ENCODE data around the gene KLF7. TPM values are rescaled to one million over a fixed set of nuclear protein-coding genes. Genes with fewer than 3 reads are reported as not detected.

KLF7 gene
- total and polyA plus RNA-seq, 2 donors: 8.5 to 11.0 TPM

DNA sequence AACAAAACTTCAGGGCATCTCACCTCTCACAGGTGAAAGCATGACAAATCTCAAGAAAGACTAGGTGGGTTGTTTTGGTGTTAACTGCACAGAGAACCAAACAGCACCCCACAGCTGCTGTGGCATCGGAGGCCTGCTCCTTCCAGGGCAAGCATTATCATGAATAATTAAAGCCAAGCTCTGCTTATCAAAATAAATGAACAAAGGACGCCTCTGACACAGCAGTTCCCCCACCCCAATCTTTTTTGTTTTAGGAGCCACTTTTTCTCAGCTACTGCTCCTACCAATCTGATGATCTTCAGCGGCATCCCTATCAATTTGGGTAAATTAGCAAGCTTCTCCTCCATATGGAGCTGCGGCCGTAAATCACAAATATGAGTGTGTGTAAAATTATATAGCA is 58.6 kb downstream of the KLF7 start:
- no peak overlapping the region for H3K27ac ChIP-seq (ENCODE audit: low read depth in 1 of 2, low read length in 1 of 2)
- WGBS: 63% methylated on average over 5 of the region's 5 CpGs
- H3K36me3 ChIP-seq (ENCODE audit: control insufficient read depth in 2 of 2, insufficient read depth in 2 of 2, low read length in 1 of 2): peaks cover 18 to 36% of the 10 kb centered on the region in 2 donors

DNA sequence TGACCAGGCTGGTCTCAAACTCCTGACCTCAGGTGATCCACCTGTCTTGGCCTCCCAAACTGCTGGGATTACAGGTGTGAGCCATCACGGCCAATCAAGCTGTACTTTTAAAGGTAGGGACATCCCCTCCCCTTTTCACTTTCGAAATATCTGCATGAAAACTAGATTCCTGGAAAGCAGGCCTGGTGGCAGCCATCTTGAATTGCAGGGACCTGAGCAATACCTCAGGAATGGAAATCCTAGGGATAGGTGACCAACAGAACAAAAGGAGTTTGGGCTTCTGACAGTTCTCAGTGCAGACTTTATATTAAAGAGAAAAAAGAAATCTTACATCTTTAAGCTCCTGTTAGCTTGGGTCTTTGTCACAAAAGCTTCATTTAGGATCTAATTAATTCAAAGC is 62.6 kb downstream of the KLF7 start:
- Histone ChIP-seq H3K4me3 (ENCODE audit: low read length in 2 of 2) (no peak overlapping the region), H3K27ac (ENCODE audit: low read depth in 1 of 2, low read length in 1 of 2) (no peak overlapping the region), H3K4me1 (ENCODE audit: control insufficient read depth in 2 of 2, insufficient read depth in 2 of 2, low read length in 2 of 2) (peaks cover 9 to 16% of the 10 kb centered on the region in 2 donors), H3K36me3 (ENCODE audit: control insufficient read depth in 2 of 2, insufficient read depth in 2 of 2, low read length in 1 of 2) (peaks cover 21 to 27% of the 10 kb centered on the region in 2 donors), H3K27me3 (ENCODE audit: control insufficient read depth in 2 of 2, insufficient read depth in 1 of 2, low read length in 1 of 2) (no peaks in the 10 kb centered on the region), H3K9me3 (ENCODE audit: control insufficient read depth in 2 of 2, insufficient read depth in 1 of 2, low read length in 1 of 2) (no peaks in the 10 kb centered on the region)
- no peak for DNase-seq (ENCODE audit: low read depth in 6 of 9, low spot score in 9 of 9)
- WGBS: 95% methylated on average over 2 of the region's 2 CpGs

More for the DNA sequence above, 58.6 kb downstream of the KLF7 start:
- Histone ChIP-seq H3K27me3 (ENCODE audit: control insufficient read depth in 2 of 2, insufficient read depth in 1 of 2, low read length in 1 of 2) (no peaks in the 10 kb centered on the region), H3K4me1 (ENCODE audit: control insufficient read depth in 2 of 2, insufficient read depth in 2 of 2, low read length in 2 of 2) (peaks cover 9 to 23% of the 10 kb centered on the region in 2 donors), H3K9me3 (ENCODE audit: control insufficient read depth in 2 of 2, insufficient read depth in 1 of 2, low read length in 1 of 2) (no peaks in the 10 kb centered on the region), H3K4me3 (ENCODE audit: low read length in 2 of 2) (no peak overlapping the region)
- DNase-seq (ENCODE audit: low read depth in 6 of 9, low spot score in 9 of 9): no peak

DNA sequence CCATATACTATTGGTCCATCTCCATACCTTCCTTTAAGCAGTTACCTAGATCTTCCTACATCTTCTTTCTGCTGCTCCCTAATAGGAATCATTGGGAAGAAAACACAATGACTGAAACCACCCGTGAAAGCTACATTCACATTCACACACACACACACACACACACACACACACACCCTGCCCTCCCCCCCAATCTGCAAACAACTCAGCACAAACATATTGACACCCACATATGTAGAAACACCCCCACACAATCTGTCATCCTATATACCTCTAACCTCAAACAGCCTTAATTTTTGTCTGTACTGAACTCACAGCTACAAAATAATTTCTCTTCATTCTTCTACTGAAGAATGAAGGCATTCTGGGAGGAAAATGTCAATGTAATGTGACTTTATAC is 63.8 kb downstream of the KLF7 start:
- Histone ChIP-seq H3K4me3 (ENCODE audit: low read length in 2 of 2) (no peak overlapping the region), H3K27ac (ENCODE audit: low read depth in 1 of 2, low read length in 1 of 2) (no peak overlapping the region), H3K36me3 (ENCODE audit: control insufficient read depth in 2 of 2, insufficient read depth in 2 of 2, low read length in 1 of 2) (peaks cover 19 to 27% of the 10 kb centered on the region in 2 donors), H3K4me1 (ENCODE audit: control insufficient read depth in 2 of 2, insufficient read depth in 2 of 2, low read length in 2 of 2) (peaks cover under 1 to 6% of the 10 kb centered on the region in 2 donors), H3K27me3 (ENCODE audit: control insufficient read depth in 2 of 2, insufficient read depth in 1 of 2, low read length in 1 of 2) (no peaks in the 10 kb centered on the region), H3K9me3 (ENCODE audit: control insufficient read depth in 2 of 2, insufficient read depth in 1 of 2, low read length in 1 of 2) (no peaks in the 10 kb centered on the region)
- 91% methylated on average over 1 of the region's 1 CpG for WGBS
- DNase-seq (ENCODE audit: low read depth in 6 of 9, low spot score in 9 of 9): no peak

GRCh38 chr2:207097278-207097677 is 68.5 kb downstream of the KLF7 start:
- Histone ChIP-seq H3K27me3 (ENCODE audit: control insufficient read depth in 2 of 2, insufficient read depth in 1 of 2, low read length in 1 of 2) (no peaks in the 10 kb centered on the region), H3K27ac (ENCODE audit: low read depth in 1 of 2, low read length in 1 of 2) (no peak overlapping the region), H3K4me3 (ENCODE audit: low read length in 2 of 2) (no peak overlapping the region), H3K9me3 (ENCODE audit: control insufficient read depth in 2 of 2, insufficient read depth in 1 of 2, low read length in 1 of 2) (no peaks in the 10 kb centered on the region), H3K4me1 (ENCODE audit: control insufficient read depth in 2 of 2, insufficient read depth in 2 of 2, low read length in 2 of 2) (no peaks in the 10 kb centered on the region), H3K36me3 (ENCODE audit: control insufficient read depth in 2 of 2, insufficient read depth in 2 of 2, low read length in 1 of 2) (peaks cover 7% of the 10 kb centered on the region in 2 donors)
- WGBS: 90% methylated on average over 4 of the region's 4 CpGs
- DNase-seq (ENCODE audit: low read depth in 6 of 9, low spot score in 9 of 9): no peak

DNA sequence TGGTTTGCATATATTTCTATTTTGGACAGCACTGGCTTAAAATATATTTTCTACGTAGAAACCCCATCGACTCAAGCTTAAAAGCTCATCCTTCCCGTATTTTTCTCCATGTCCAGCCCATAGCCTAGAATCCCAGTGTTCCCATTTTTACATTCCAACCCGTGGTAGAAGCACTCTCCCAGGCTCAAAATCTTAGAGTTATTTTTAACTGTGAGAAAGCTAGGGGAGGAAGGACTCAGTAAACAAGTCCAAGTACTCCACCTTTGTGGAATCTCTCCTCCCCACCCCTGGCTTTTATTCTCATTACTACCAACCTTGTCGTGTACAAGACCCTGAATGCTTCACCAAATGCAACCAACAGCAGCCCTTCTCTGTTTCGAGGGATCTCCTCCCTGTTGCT is 69.8 kb downstream of the KLF7 start:
- no peak for DNase-seq (ENCODE audit: low read depth in 6 of 9, low spot score in 9 of 9)
- no peaks in the 10 kb centered on the region for H3K9me3 ChIP-seq (ENCODE audit: control insufficient read depth in 2 of 2, insufficient read depth in 1 of 2, low read length in 1 of 2)
- WGBS: 97% methylated on average over 6 of the region's 6 CpGs
- peaks cover 3% of the 10 kb centered on the region in 2 donors for H3K36me3 ChIP-seq (ENCODE audit: control insufficient read depth in 2 of 2, insufficient read depth in 2 of 2, low read length in 1 of 2)
- no peaks in the 10 kb centered on the region for H3K27me3 ChIP-seq (ENCODE audit: control insufficient read depth in 2 of 2, insufficient read depth in 1 of 2, low read length in 1 of 2)
- no peaks in the 10 kb centered on the region for H3K4me1 ChIP-seq (ENCODE audit: control insufficient read depth in 2 of 2, insufficient read depth in 2 of 2, low read length in 2 of 2)
- no peak overlapping the region for H3K27ac ChIP-seq (ENCODE audit: low read depth in 1 of 2, low read length in 1 of 2)
- H3K4me3 ChIP-seq (ENCODE audit: low read length in 2 of 2): no peak overlapping the region

GRCh38 chr2:207093234-207093633 is 72.5 kb downstream of the KLF7 start:
- no peaks in the 10 kb centered on the region for H3K9me3 ChIP-seq (ENCODE audit: control insufficient read depth in 2 of 2, insufficient read depth in 1 of 2, low read length in 1 of 2)
- H3K4me1 ChIP-seq (ENCODE audit: control insufficient read depth in 2 of 2, insufficient read depth in 2 of 2, low read length in 2 of 2): peaks cover 7 to 21% of the 10 kb centered on the region in 2 donors
- no peak overlapping the region for H3K27ac ChIP-seq (ENCODE audit: low read depth in 1 of 2, low read length in 1 of 2)
- peaks cover 3% of the 10 kb centered on the region in 2 donors for H3K36me3 ChIP-seq (ENCODE audit: control insufficient read depth in 2 of 2, insufficient read depth in 2 of 2, low read length in 1 of 2)
- H3K4me3 ChIP-seq (ENCODE audit: low read length in 2 of 2): no peak overlapping the region
- 99% methylated on average over 6 of the region's 6 CpGs for WGBS
- no peaks in the 10 kb centered on the region for H3K27me3 ChIP-seq (ENCODE audit: control insufficient read depth in 2 of 2, insufficient read depth in 1 of 2, low read length in 1 of 2)
- no peak for DNase-seq (ENCODE audit: low read depth in 6 of 9, low spot score in 9 of 9)

- no peak for DNase-seq (ENCODE audit: low read depth in 6 of 9, low spot score in 9 of 9)
- H3K9me3 ChIP-seq (ENCODE audit: control insufficient read depth in 2 of 2, insufficient read depth in 1 of 2, low read length in 1 of 2): no peaks in the 10 kb centered on the region
- H3K4me3 ChIP-seq (ENCODE audit: low read length in 2 of 2): no peak overlapping the region
- no peak overlapping the region for H3K27ac ChIP-seq (ENCODE audit: low read depth in 1 of 2, low read length in 1 of 2)
- H3K27me3 ChIP-seq (ENCODE audit: control insufficient read depth in 2 of 2, insufficient read depth in 1 of 2, low read length in 1 of 2): no peaks in the 10 kb centered on the region
- peaks cover 7 to 22% of the 10 kb centered on the region in 2 donors for H3K4me1 ChIP-seq (ENCODE audit: control insufficient read depth in 2 of 2, insufficient read depth in 2 of 2, low read length in 2 of 2)
- peaks cover 3% of the 10 kb centered on the region in 2 donors for H3K36me3 ChIP-seq (ENCODE audit: control insufficient read depth in 2 of 2, insufficient read depth in 2 of 2, low read length in 1 of 2)
Observed at GRCh38 chr2:207092818-207093217, 72.9 kb downstream of the KLF7 start.

GRCh38 chr2:207091928-207092327 is 73.8 kb downstream of the KLF7 start:
- Histone ChIP-seq H3K36me3 (ENCODE audit: control insufficient read depth in 2 of 2, insufficient read depth in 2 of 2, low read length in 1 of 2) (peaks cover 7% of the 10 kb centered on the region in 2 donors), H3K9me3 (ENCODE audit: control insufficient read depth in 2 of 2, insufficient read depth in 1 of 2, low read length in 1 of 2) (no peaks in the 10 kb centered on the region), H3K4me3 (ENCODE audit: low read length in 2 of 2) (no peak overlapping the region), H3K27ac (ENCODE audit: low read depth in 1 of 2, low read length in 1 of 2) (no peak overlapping the region), H3K4me1 (ENCODE audit: control insufficient read depth in 2 of 2, insufficient read depth in 2 of 2, low read length in 2 of 2) (peaks cover 7 to 22% of the 10 kb centered on the region in 2 donors), H3K27me3 (ENCODE audit: control insufficient read depth in 2 of 2, insufficient read depth in 1 of 2, low read length in 1 of 2) (no peaks in the 10 kb centered on the region)
- WGBS: 93% methylated on average over 2 of the region's 2 CpGs
- DNase-seq (ENCODE audit: low read depth in 6 of 9, low spot score in 9 of 9): no peak

GRCh38 chr2:207091176-207091575 is 74.6 kb downstream of the KLF7 start:
- Histone ChIP-seq H3K27me3 (ENCODE audit: control insufficient read depth in 2 of 2, insufficient read depth in 1 of 2, low read length in 1 of 2) (no peaks in the 10 kb centered on the region), H3K4me3 (ENCODE audit: low read length in 2 of 2) (no peak overlapping the region), H3K36me3 (ENCODE audit: control insufficient read depth in 2 of 2, insufficient read depth in 2 of 2, low read length in 1 of 2) (peaks cover 10 to 14% of the 10 kb centered on the region in 2 donors), H3K9me3 (ENCODE audit: control insufficient read depth in 2 of 2, insufficient read depth in 1 of 2, low read length in 1 of 2) (no peaks in the 10 kb centered on the region), H3K4me1 (ENCODE audit: control insufficient read depth in 2 of 2, insufficient read depth in 2 of 2, low read length in 2 of 2) (peaks cover 7 to 22% of the 10 kb centered on the region in 2 donors), H3K27ac (ENCODE audit: low read depth in 1 of 2, low read length in 1 of 2) (no peak overlapping the region)
- DNase-seq (ENCODE audit: low read depth in 6 of 9, low spot score in 9 of 9): no peak
- WGBS: 92% methylated on average over 2 of the region's 2 CpGs

DNA sequence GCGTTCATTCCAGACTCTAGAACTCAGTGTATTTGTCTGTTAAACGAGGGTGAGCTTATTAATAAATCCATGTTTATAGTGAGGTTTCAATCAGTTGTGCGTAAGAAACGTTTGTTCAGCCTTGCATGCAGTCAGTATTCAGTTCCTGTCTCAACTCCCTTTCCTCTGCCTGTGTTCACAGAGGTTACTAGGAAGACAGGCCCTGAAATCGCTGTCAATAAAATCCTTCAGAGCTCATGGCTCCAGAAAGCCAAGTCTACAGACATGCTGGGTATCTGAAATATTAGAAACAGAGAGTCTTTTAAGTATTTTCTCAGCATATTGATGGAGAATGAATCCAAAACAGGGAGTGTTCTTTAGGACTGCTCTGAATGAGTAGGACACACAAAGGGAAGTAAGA is 75.4 kb downstream of the KLF7 start:
- Histone ChIP-seq H3K4me1 (ENCODE audit: control insufficient read depth in 2 of 2, insufficient read depth in 2 of 2, low read length in 2 of 2) (peaks cover 7 to 22% of the 10 kb centered on the region in 2 donors), H3K36me3 (ENCODE audit: control insufficient read depth in 2 of 2, insufficient read depth in 2 of 2, low read length in 1 of 2) (peaks cover 17 to 21% of the 10 kb centered on the region in 2 donors), H3K9me3 (ENCODE audit: control insufficient read depth in 2 of 2, insufficient read depth in 1 of 2, low read length in 1 of 2) (no peaks in the 10 kb centered on the region), H3K27ac (ENCODE audit: low read depth in 1 of 2, low read length in 1 of 2) (no peak overlapping the region), H3K27me3 (ENCODE audit: control insufficient read depth in 2 of 2, insufficient read depth in 1 of 2, low read length in 1 of 2) (no peaks in the 10 kb centered on the region), H3K4me3 (ENCODE audit: low read length in 2 of 2) (no peak overlapping the region)
- WGBS: 79% methylated on average over 5 of the region's 5 CpGs
- DNase-seq (ENCODE audit: low read depth in 6 of 9, low spot score in 9 of 9): no peak
